ENCODE measurements around the gene DHX29.

Gene DHX29

GRCh38 chr5:55307383-55308253, at the start of gene DHX29, which contains the start of gene MTREX:
TSS of gene DHX29 (minus strand) at chr5:55307694. CDS start at chr5:55307573, 121 bp downstream.
TSS of gene MTREX (plus strand) at chr5:55307989. CDS start at chr5:55308014, 25 bp downstream.
- H3K4me3 ChIP-seq (ENCODE audit: low read depth, low read length): peak within 1 kb of the TSS; percentile 79
- TF ChIP-seq CTCF (IDR thresholded peaks at IDR 0.05; ENCODE audit: low read depth, low read length, missing control alignments): no peak
- DNase-seq (ENCODE audit: low read depth): peak; percentile 68

- TF ChIP-seq CTCF (IDR thresholded peaks at IDR 0.05; ENCODE audit: low read depth, low read length, missing control alignments): no peak
- DNase-seq (ENCODE audit: low read depth): no peak
- no peak overlapping the region for H3K4me3 ChIP-seq (ENCODE audit: low read depth, low read length)
These were observed 49.4 kb upstream of the DHX29 start for GRCh38 chr5:55356896-55357295.

- H3K4me3 ChIP-seq (ENCODE audit: low read depth, low read length): no peak overlapping the region
- TF ChIP-seq CTCF (IDR thresholded peaks at IDR 0.05; ENCODE audit: low read depth, low read length, missing control alignments): no peak
- no peak for DNase-seq (ENCODE audit: low read depth)
These were observed 43.3 kb upstream of the DHX29 start for GRCh38 chr5:55350754-55351153.

GRCh38 chr5:55347786-55348185, 40.3 kb upstream of the DHX29 start:
- DNase-seq (ENCODE audit: low read depth): no peak
- no peak for TF ChIP-seq CTCF (IDR thresholded peaks at IDR 0.05; ENCODE audit: low read depth, low read length, missing control alignments)

GRCh38 chr5:55345327-55345726, 37.8 kb upstream of the DHX29 start:
- TF ChIP-seq CTCF (IDR thresholded peaks at IDR 0.05; ENCODE audit: low read depth, low read length, missing control alignments): no peak
- no peak for DNase-seq (ENCODE audit: low read depth)
- no peak overlapping the region for H3K4me3 ChIP-seq (ENCODE audit: low read depth, low read length)

More at GRCh38 chr5:55347786-55348185, 40.3 kb upstream of the DHX29 start:
- H3K4me3 ChIP-seq (ENCODE audit: low read depth, low read length): no peak overlapping the region

GRCh38 chr5:55344392-55344992, 37.0 kb upstream of the DHX29 start:
- H3K4me3 ChIP-seq (ENCODE audit: low read depth, low read length): no peak overlapping the region
- DNase-seq (ENCODE audit: low read depth): no peak
- peak; percentile 69 for TF ChIP-seq CTCF (IDR thresholded peaks at IDR 0.05; ENCODE audit: low read depth, low read length, missing control alignments)
